ENCODE measurements around the gene RHCE.
"Not testable (repeated sequence)": the region's sequence is repeated elsewhere in the genome, so short reads cannot be mapped to it uniquely, and the experiment has no call there.

The RHCE gene

DNA sequence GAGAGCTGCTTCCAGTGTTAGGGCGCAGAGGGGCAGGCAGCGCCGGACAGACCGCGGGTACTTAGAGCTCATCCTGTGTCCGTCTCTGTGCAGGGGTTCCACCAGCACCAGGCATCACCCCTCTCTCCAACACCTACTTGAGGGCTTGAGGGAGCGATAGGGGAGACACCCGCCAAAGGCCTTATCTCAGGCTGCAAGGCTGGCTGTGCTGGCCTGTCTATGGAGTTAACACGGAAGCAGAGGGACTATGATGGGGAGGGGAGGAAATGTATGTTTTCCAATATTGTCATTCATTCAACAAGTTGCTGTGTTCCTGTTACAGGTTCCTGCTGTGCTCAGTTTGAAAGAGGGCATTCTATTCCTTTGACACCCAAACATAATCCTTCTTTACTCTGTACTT lies at the start of gene RHCE:
RHCE (minus strand) TSS at position 111 of the 400 bp plus-strand sequence; CDS start at position 72, 39 bp downstream.
- not testable (repeated sequence) for DNase-seq

DNA sequence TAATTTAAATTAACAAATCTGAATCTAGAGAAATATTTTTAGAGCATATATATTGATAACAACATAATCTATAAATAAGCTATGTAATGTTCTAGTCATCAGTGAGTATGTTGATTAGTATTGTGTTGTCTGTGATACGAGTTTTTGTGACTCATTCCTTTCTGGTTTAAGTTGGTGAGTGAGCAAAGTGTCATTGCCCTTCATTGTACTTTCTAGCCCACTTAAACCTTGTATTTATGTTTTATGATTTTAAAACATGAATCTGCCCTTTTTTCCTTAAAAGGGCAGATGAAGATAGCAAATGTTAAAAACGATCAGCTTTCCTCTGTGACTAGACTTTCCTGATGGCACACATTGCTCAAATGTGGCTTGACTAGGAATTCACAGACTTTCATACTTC lies 48.6 kb upstream of the RHCE start:
- DNase-seq = no peak

GRCh38 chr1:25468033-25468432 lies 47.4 kb upstream of the RHCE start:
- no peak for DNase-seq

- no peak for DNase-seq
Observed at GRCh38 chr1:25467616-25468015, 47.0 kb upstream of the RHCE start.

GRCh38 chr1:25467193-25467592 lies 46.6 kb upstream of the RHCE start:
- peak; percentile 7 for DNase-seq

- DNase-seq = no peak
Observed at GRCh38 chr1:25462732-25463131, 42.1 kb upstream of the RHCE start.

DNA sequence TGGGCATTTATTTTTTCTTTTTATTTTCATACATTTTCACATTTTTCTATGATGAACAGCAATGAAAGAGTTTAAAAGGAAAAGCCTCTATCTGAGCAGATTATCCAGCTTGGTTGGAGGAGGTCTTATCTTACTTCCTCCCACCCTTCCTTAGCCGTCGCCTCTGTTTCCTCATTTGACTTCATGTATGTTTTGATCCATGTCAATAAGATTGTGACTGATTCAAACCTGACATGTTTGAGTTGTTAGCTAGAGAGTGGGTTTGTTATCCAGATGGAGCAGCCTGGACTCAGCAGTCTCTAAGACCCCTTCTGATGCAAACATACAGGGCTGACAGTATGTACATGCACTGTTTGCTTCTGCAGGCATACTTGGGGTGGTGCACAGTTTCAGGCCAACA lies 41.2 kb upstream of the RHCE start:
- DNase-seq = no peak

DNA sequence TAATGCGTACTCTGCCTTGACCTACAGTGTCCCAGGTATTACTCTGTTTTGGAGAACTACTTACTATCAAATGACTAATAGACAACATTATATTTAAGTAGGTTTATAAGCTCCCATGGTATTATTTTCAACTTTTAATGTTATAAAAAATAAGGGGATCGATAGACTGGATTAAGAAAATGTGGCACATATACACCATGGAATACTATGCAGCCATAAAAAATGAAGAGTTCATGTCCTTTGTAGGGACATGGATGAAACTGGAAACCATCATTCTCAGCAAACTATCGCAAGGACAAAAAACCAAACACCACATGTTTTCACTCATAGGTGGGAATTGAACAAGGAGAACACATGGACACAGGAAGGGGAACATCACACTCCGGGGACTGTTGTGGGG lies 40.2 kb upstream of the RHCE start:
- DNase-seq = not testable (repeated sequence)

DNA sequence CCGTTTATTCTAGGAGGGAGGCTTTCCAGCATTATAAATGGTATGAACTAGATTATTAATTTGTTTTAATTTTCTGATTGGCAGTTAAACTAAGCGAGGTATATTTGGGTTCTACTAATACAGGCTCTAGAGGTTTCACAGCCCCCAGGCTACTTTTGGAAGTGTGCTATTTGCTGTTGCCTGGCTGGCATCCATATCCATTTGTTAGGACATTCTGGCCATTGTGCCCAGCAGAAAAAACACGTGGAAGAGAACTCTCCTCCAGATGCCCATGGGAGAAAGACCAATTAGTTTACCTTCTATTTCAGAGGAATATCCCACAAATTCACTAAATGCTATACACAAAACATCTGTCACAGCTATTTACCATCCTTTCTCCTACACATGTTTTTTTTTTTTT lies 39.4 kb upstream of the RHCE start:
- no peak for DNase-seq

DNA sequence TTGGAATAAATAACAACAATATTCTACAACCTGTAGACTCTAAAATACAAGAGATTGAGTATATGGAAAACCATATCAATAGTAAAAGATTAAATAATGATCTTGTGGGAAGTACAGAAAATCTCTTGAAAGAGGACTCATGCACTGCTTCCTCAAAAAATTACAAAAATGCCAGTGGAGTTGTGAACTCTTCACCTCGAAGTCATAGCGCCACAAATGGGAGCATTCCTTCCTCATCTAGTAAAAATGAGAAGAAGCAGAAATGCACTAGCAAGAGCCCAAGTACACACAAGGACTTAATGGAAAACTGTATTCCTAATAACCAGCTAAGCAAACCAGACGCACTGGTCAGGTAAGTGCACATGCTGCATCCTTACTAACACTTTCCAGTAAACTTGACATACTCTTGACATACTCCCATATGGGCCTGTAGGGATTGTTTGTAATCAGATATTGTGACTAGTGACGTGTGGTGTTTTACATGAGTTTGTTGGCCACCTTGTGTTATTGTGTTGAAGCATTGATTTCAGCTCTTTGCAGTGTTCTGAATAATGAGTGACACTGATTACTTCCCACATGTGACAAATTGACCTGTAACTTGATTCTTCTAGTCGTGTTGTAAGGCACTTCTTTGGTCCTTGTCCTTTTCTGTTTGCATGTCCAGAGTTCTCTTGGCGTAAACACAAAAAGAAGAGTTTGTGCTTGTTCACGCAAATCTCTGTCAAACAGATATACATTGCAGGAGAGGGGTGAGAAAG lies 38.1 kb upstream of the RHCE start:
- no peak for DNase-seq

DNA sequence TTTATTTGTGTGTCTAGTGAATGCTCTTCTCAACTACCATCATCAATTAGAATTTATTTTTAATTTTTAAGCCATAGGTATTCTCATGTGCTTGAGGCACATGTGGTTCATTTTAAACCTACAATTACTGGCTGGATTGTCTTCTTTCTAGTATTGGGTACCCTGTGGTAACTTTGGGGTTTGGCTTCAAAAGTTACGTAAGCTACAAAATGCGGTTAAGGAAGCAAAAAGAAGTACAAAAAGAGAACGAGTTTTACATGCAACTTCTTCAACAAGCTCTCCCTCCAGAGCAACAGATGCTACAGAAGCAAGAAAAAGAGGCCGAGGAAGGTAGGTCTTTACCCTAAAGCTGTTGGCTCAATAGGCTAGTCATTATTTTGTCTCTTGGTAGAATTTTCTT lies 35.9 kb upstream of the RHCE start:
- no peak for DNase-seq

DNA sequence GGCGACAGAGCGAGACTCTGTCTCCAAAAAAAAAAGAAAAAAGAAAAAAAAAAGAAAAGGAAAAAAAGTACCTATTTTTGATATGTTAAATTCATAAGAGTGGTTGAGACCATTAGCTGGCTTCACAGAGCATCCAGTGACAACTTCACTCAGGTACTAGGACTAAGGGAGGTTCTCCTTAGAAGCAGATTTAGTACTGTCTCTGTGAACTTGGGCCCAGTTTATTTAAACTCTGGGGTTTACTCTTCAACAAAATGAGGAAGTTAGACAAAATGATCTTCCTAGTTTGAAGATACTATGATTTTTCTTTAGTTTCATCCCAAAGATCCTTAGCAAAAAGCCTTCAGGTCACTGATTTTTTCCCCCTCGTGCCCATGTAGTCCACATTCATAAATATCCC lies 31.3 kb upstream of the RHCE start:
- DNase-seq = no peak

DNA sequence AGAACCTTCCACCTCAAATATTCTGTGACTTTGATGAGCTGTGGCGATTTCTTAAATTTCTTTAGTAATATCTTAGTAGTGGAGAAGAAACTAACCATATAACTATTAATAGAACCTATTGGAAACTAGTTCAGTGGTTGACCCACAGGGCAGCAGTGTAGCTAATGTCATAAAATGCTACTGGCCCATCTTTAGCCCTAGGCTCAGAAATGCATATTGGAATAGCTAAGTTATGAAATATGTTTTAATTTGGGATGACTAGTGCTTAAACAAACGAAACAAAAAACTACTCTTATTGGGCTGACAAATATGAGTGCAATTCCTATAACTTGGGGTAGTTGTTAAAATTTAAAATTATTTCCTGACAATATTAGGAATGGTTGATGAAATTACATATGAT lies 30.3 kb upstream of the RHCE start:
- no peak for DNase-seq

- DNase-seq = no peak
Observed at GRCh38 chr1:25447547-25447946, 26.9 kb upstream of the RHCE start.

DNA sequence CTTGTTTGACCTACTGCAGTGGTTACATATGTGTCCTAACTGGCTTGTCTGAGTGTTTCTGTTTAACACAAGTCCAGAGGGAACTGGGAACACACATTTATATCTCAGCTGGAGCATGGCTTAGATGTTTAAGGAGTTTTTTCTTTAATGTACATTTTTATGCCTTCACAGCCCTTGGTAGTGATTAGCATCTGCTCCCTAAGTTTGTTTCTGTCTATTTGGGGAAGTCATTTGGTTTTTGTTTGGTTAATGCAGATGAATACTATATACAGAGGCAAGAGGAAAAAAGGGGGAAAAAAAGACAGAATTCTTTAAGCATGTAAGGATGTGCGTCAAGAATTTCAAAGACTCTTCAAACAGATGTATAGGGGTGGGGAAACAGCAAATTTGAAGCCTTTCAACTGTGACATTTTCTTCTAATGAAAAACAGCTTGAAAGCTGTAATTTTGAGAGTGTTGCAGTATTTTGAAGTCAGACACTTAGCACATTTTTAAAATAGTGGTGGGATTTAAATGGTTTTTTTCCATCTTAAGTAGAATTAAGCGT lies 25.4 kb upstream of the RHCE start:
- DNase-seq = no peak

GRCh38 chr1:25444604-25445003 lies 24.0 kb upstream of the RHCE start:
- DNase-seq = not testable (repeated sequence)

GRCh38 chr1:25443030-25443699 lies 22.5 kb upstream of the RHCE start:
- DNase-seq = no peak

GRCh38 chr1:25442178-25442577 lies 21.6 kb upstream of the RHCE start:
- DNase-seq = no peak

DNA sequence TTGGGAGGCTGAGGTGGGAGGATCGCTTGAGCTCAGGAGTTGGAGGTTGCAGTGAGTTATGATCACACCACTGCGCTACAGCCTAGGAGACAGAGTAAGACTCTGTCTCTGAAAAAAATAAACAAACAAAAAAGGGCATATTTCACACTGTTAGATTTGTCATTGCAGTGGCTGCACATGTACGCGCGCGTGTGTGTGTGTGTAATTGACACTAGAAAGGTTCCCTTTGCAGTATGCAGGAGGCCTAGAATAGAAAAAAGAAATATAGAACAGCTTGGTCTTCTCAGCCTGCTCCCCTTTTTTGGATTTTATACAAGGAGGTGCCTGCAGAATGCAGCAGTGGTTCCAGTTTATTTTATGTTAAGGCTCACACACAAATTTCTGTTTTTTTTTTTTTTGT lies 18.7 kb upstream of the RHCE start:
- no peak for DNase-seq

GRCh38 chr1:25437672-25438071 lies 17.0 kb upstream of the RHCE start:
- no peak for DNase-seq

- DNase-seq = no peak
Observed at GRCh38 chr1:25435397-25436108, 14.9 kb upstream of the RHCE start.

- no peak for DNase-seq
Observed at GRCh38 chr1:25433389-25434186, 13.0 kb upstream of the RHCE start.

All from CD4-positive, alpha-beta T cell treated with Interleukin-6 for 4 hours (primary cell).